Calu3 (cell line): Measurements from ENCODE around the gene CCDC92. TPM values are rescaled to one million over a fixed set of nuclear protein-coding genes. Genes with fewer than 3 reads are reported as not detected.

Source experiments
- BruUV-seq: library from RNA; stranded (reverse); fragments of 400-500 nt; replicated peaks from 2 replicates; lab custom pipeline; 2021; lab: Mats Ljungman, UMichigan
- CTCF ChIA-PET: fragments of 300-600 bp; sonication (Branson Sonifier 250); formaldehyde crosslinking; loops from one replicate; lab custom pipeline; 2022; ENCODE audit warnings: antibody characterized with exemption; lab: Charles Lee
- DNase-seq: peaks from one replicate; pipeline ENCODE4 v3.0.0; 2022
- H3K27ac Mint-ChIP-seq: one replicate; pipeline ENCODE4 v1.8.0; 2022; ENCODE audit warnings: mixed read lengths; ENCODE audit not compliant: unreplicated experiment
- H3K27me3 Mint-ChIP-seq: one replicate; pipeline ENCODE4 v1.8.0; 2022; ENCODE audit warnings: mixed read lengths; ENCODE audit not compliant: unreplicated experiment
- H3K36me3 Mint-ChIP-seq: one replicate; pipeline ENCODE4 v1.8.0; 2022; ENCODE audit warnings: mild to moderate bottlenecking, moderate library complexity, mixed read lengths; ENCODE audit not compliant: insufficient read depth, unreplicated experiment
- H3K4me1 Mint-ChIP-seq: one replicate; pipeline ENCODE4 v1.8.0; 2022; ENCODE audit warnings: mild to moderate bottlenecking, low read depth, mixed read lengths; ENCODE audit not compliant: unreplicated experiment
- H3K4me3 Mint-ChIP-seq: one replicate; pipeline ENCODE4 v1.8.0; 2022; ENCODE audit warnings: mild to moderate bottlenecking, low read depth, moderate library complexity, mixed read lengths; ENCODE audit not compliant: unreplicated experiment
- H3K9me3 Mint-ChIP-seq: one replicate; pipeline ENCODE4 v1.8.0; 2022; ENCODE audit warnings: low read depth, mixed read lengths; ENCODE audit not compliant: unreplicated experiment
- CTCF ChIP-seq: fragments of 200-600 bp; IDR thresholded peaks from one replicate; pipeline ENCODE4 v1.8.0; 2022; ENCODE audit warnings: antibody characterized with exemption; ENCODE audit not compliant: unreplicated experiment
- intact Hi-C: fragments of 100-400 bp; cut with micrococcal nuclease; formaldehyde crosslinking; loops from one replicate; pipeline ENCODE4 v1.10.0; 2022; ENCODE audit not compliant: unreplicated experiment
- total RNA-seq: library from RNA; stranded (reverse); gene quantifications from 2 replicates; pipeline ENCODE4 v1.2.3, GENCODE V29; 2022

CCDC92 gene
- total RNA-seq, 1 experiment from 2014 or later, result 35.0 TPM

- no peaks in the 10 kb centered on the region for H3K4me1 Mint-ChIP-seq
- H3K4me3 Mint-ChIP-seq, result no peak overlapping the region
- no peak for TF ChIP-seq CTCF
- H3K27ac Mint-ChIP-seq, result no peak overlapping the region
- H3K9me3 Mint-ChIP-seq, result no peaks in the 10 kb centered on the region
- BruUV-seq, result no TSS peak
- peaks cover 22% of the 10 kb centered on the region for H3K27me3 Mint-ChIP-seq
- no peak for DNase-seq
- CTCF ChIA-PET, result no interaction called here
- intact Hi-C loops, result no loop called here
- H3K36me3 Mint-ChIP-seq, result peaks cover 5% of the 10 kb centered on the region
Observed at GRCh38 chr12:123924539-123924938, 48.1 kb downstream of the CCDC92 start.

- Mint-ChIP-seq H3K27me3 (peaks cover 22% of the 10 kb centered on the region), H3K4me3 (no peak overlapping the region), H3K27ac (no peak overlapping the region), H3K4me1 (no peaks in the 10 kb centered on the region), H3K9me3 (no peaks in the 10 kb centered on the region), H3K36me3 (peaks cover 5% of the 10 kb centered on the region)
- no peak for DNase-seq
- TF ChIP-seq CTCF, result no peak
- CTCF ChIA-PET, result no interaction called here
- intact Hi-C loops, result no loop called here
- no TSS peak for BruUV-seq
Observed at GRCh38 chr12:123923927-123924326, 48.7 kb downstream of the CCDC92 start.

- Mint-ChIP-seq H3K9me3 (no peaks in the 10 kb centered on the region), H3K36me3 (peaks cover 5% of the 10 kb centered on the region), H3K4me3 (no peak overlapping the region), H3K27ac (no peak overlapping the region), H3K4me1 (no peaks in the 10 kb centered on the region), H3K27me3 (peaks cover 22% of the 10 kb centered on the region)
- no peak for TF ChIP-seq CTCF
- no peak for DNase-seq
- CTCF ChIA-PET, result no interaction called here
- BruUV-seq, result no TSS peak
- intact Hi-C loops, result no loop called here
Observed at GRCh38 chr12:123923038-123923437, 49.6 kb downstream of the CCDC92 start.

GRCh38 chr12:123919980-123920360 is 52.7 kb downstream of the CCDC92 start:
- intact Hi-C loops, result no loop called here
- Mint-ChIP-seq H3K9me3 (no peaks in the 10 kb centered on the region), H3K36me3 (no peaks in the 10 kb centered on the region), H3K27me3 (peaks cover 46% of the 10 kb centered on the region), H3K4me1 (no peaks in the 10 kb centered on the region), H3K27ac (no peak overlapping the region), H3K4me3 (no peak overlapping the region)
- BruUV-seq, result no TSS peak
- no peak for TF ChIP-seq CTCF
- DNase-seq, result no peak
- CTCF ChIA-PET, result no interaction called here
